Osteoblast (primary cell): ENCODE results near the gene FMR1NB. TPM values are rescaled to one million over a fixed set of nuclear protein-coding genes. Genes with fewer than 3 reads are reported as not detected.

Experiments used
- DNase-seq: peaks from one replicate; pipeline ENCODE4 v3.0.0; 2011; ENCODE audit warnings: low spot score, mixed read lengths; ENCODE audit not compliant: insufficient read length; ENCODE audit errors: missing footprints
- H2AFZ ChIP-seq: 2 replicates; pipeline ENCODE4 v1.6.0; 2011; ENCODE audit warnings: mild to moderate bottlenecking, low read length
- H3K27ac ChIP-seq: 2 replicates; pipeline ENCODE4 v1.5.1; 2011; ENCODE audit warnings: mild to moderate bottlenecking, low read depth, low read length, moderate library complexity
- H3K27me3 ChIP-seq: 2 replicates; pipeline ENCODE4 v1.6.0; 2012; ENCODE audit warnings: mild to moderate bottlenecking, control low read depth, inconsistent platforms, low read length, moderate library complexity; ENCODE audit not compliant: insufficient read depth
- H3K36me3 ChIP-seq: 2 replicates; pipeline ENCODE4 v1.5.1; 2011; ENCODE audit warnings: mild to moderate bottlenecking, low read length, control low read depth, moderate library complexity; ENCODE audit not compliant: insufficient read depth
- H3K4me1 ChIP-seq: 2 replicates; pipeline ENCODE4 v1.5.1; 2011; ENCODE audit warnings: mild to moderate bottlenecking, low read length, control low read depth, moderate library complexity; ENCODE audit not compliant: insufficient read depth
- H3K4me2 ChIP-seq: 2 replicates; pipeline ENCODE4 v1.6.0; 2011; ENCODE audit warnings: mild to moderate bottlenecking, low read length; ENCODE audit not compliant: insufficient read depth
- H3K4me3 ChIP-seq: fragments of 200-600 bp; sonication (generic); 3 replicates; pipeline ENCODE4 v1.5.1; 2012; ENCODE audit warnings: mild to moderate bottlenecking, low read length, inconsistent platforms; ENCODE audit not compliant: insufficient read depth
- H3K79me2 ChIP-seq: 2 replicates; pipeline ENCODE4 v1.6.0; 2012; ENCODE audit warnings: mild to moderate bottlenecking, low read length, control low read depth, inconsistent platforms; ENCODE audit not compliant: insufficient read depth
- H3K9me3 ChIP-seq: 2 replicates; pipeline ENCODE4 v1.5.1; 2011; ENCODE audit warnings: low read depth, low read length, control low read depth
- H4K20me1 ChIP-seq: 2 replicates; pipeline ENCODE4 v1.6.0; 2012; ENCODE audit warnings: mild to moderate bottlenecking, low read length, control low read depth; ENCODE audit not compliant: insufficient read depth
- total RNA-seq: library from RNA; depleted of rRNA; stranded (reverse); fragments of >200 nt; gene quantifications from 2 replicates; pipeline ENCODE4 v1.2.3, GENCODE V29; 2012
- TF ChIP-seq, protein P1 (sequence below): IDR thresholded peaks from 2 replicates; pipeline ENCODE4 v1.5.1; 2011; ENCODE audit warnings: mild to moderate bottlenecking, low read depth, low read length, moderate library complexity; ENCODE audit errors: extremely low read depth

Gene FMR1NB
- total RNA-seq, 1 donor, result not detected

DNA sequence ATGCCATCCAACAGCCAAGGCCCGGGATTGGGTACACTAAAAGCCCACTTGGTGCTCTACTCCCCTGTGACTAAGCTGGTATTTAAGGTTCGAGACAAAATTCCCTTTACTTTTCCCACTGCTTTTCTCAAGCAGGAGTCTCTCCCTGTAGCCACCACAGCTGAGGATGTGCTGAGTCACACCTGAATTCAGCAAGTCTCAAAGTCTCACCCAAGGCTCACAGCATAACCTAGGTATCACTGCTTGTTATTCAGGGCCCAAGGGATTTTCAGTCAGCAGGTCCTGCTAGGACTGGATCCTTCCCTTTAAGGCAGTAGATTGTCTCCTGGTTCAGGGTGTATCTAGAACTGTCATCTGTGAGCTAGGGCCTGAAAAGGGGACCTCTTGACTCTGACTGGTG is 39.2 kb downstream of the FMR1NB start:
- no peaks in the 10 kb centered on the region for H3K27me3 ChIP-seq
- H3K27ac ChIP-seq, result no peak overlapping the region
- no peaks in the 10 kb centered on the region for H4K20me1 ChIP-seq
- H3K36me3 ChIP-seq, result no peaks in the 10 kb centered on the region
- H3K9me3 ChIP-seq, result no peaks in the 10 kb centered on the region
- H3K4me1 ChIP-seq, result no peaks in the 10 kb centered on the region
- no peak overlapping the region for H3K4me2 ChIP-seq
- H3K4me3 ChIP-seq, result no peak overlapping the region
- TF ChIP-seq, protein P1, sequence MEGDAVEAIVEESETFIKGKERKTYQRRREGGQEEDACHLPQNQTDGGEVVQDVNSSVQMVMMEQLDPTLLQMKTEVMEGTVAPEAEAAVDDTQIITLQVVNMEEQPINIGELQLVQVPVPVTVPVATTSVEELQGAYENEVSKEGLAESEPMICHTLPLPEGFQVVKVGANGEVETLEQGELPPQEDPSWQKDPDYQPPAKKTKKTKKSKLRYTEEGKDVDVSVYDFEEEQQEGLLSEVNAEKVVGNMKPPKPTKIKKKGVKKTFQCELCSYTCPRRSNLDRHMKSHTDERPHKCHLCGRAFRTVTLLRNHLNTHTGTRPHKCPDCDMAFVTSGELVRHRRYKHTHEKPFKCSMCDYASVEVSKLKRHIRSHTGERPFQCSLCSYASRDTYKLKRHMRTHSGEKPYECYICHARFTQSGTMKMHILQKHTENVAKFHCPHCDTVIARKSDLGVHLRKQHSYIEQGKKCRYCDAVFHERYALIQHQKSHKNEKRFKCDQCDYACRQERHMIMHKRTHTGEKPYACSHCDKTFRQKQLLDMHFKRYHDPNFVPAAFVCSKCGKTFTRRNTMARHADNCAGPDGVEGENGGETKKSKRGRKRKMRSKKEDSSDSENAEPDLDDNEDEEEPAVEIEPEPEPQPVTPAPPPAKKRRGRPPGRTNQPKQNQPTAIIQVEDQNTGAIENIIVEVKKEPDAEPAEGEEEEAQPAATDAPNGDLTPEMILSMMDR, result no peak
- DNase-seq, result no peak
- no peaks in the 10 kb centered on the region for H3K79me2 ChIP-seq
- H2AFZ ChIP-seq, result no peak overlapping the region

DNA sequence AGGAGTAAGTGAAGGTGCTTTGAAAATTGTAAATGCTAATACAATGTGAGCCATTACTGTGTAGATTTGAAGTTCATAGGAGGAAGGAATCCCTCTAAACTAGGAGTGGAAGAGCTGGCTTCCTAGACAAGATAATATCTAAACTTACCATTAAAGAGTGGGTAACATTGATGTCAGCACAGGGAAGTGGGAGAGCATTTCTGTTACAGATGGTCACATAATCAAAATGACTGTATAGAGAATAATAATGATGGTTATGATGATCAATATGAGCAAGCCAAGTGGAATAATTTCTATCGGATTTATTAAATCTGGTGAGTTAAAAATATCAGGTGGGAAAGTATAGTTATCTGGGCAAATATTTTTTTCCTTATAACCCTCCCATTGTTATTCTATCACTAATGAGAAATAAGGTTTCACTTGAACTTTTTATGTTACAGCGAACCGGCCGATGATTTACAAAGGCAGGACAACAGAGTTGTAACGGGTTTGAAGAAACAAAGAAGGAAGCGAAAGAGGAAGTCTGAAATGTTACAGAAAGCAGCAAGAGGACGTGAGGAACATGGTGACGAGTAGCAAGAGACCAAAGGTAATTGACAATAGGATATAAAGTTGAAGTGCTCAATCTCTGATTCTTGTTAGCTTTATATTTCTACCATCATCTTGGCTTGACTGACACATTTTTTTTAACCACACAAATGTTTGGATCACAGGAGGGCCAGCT is 43.5 kb downstream of the FMR1NB start:
- H3K4me3 ChIP-seq, result no peak overlapping the region
- no peak overlapping the region for H3K4me2 ChIP-seq
- no peaks in the 10 kb centered on the region for H3K27me3 ChIP-seq
- H4K20me1 ChIP-seq, result no peaks in the 10 kb centered on the region
- TF ChIP-seq, protein P1, result no peak
- no peak for DNase-seq
- H3K79me2 ChIP-seq, result no peaks in the 10 kb centered on the region
- H3K4me1 ChIP-seq, result no peaks in the 10 kb centered on the region
- H3K9me3 ChIP-seq, result no peaks in the 10 kb centered on the region
- H3K27ac ChIP-seq, result no peak overlapping the region
- no peak overlapping the region for H2AFZ ChIP-seq
- no peaks in the 10 kb centered on the region for H3K36me3 ChIP-seq

DNA sequence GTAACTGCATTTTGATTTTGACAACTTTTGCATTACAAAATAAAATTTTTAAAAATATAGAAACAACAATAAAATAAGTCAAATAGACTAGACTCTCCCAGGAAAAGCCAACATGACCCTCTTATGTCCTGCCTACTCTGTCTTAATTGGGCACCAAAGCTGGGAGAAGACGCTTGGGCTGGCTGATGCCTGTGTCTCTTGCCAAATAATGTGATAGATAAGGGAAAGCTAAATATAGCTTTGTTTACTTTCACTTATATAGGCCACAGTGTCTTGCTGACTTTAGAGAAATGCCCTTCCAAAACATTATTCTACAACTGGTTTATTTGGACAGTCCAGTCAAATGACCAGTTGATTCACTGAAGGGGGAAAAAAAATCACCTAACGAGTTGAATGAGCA is 54.2 kb downstream of the FMR1NB start:
- TF ChIP-seq, protein P1, result no peak
- H3K9me3 ChIP-seq, result no peaks in the 10 kb centered on the region

DNA sequence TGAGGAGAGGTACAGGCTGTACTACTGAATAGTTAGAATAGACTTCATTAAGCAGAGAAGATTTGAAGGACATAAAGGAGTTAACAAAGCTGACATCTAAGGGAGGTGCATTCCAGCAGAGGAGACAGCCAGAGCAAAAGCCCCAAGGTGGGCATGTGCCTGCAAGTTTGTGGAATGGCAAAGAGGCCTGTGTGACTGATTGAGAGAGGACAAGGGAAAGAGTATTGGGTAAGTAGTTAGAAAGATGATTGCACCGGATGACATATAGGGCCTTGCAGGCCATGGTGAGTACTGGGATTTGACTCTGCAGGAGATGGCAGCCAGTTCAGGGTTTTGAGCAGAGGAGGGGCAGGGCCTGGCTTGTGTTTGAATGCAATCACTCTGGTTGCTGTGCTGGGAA is 55.9 kb downstream of the FMR1NB start:
- no peak overlapping the region for H3K4me2 ChIP-seq
- TF ChIP-seq, protein P1, result no peak
- H3K4me3 ChIP-seq, result no peak overlapping the region

More for the DNA sequence above, 54.2 kb downstream of the FMR1NB start:
- no peak overlapping the region for H3K4me3 ChIP-seq
- DNase-seq, result no peak
- no peak overlapping the region for H2AFZ ChIP-seq
- H3K4me2 ChIP-seq, result no peak overlapping the region
- H3K4me1 ChIP-seq, result no peaks in the 10 kb centered on the region
- no peaks in the 10 kb centered on the region for H3K27me3 ChIP-seq
- no peaks in the 10 kb centered on the region for H3K36me3 ChIP-seq
- no peaks in the 10 kb centered on the region for H4K20me1 ChIP-seq
- no peaks in the 10 kb centered on the region for H3K79me2 ChIP-seq
- no peak overlapping the region for H3K27ac ChIP-seq

More for the DNA sequence above, 55.9 kb downstream of the FMR1NB start:
- Histone ChIP-seq H4K20me1 (no peaks in the 10 kb centered on the region), H3K4me1 (no peaks in the 10 kb centered on the region), H3K36me3 (no peaks in the 10 kb centered on the region), H3K27ac (no peak overlapping the region), H3K79me2 (no peaks in the 10 kb centered on the region), H2AFZ (no peak overlapping the region), H3K9me3 (no peaks in the 10 kb centered on the region), H3K27me3 (no peaks in the 10 kb centered on the region)
- DNase-seq, result no peak
